Measurements from ENCODE around the gene TAF4.

DNA sequence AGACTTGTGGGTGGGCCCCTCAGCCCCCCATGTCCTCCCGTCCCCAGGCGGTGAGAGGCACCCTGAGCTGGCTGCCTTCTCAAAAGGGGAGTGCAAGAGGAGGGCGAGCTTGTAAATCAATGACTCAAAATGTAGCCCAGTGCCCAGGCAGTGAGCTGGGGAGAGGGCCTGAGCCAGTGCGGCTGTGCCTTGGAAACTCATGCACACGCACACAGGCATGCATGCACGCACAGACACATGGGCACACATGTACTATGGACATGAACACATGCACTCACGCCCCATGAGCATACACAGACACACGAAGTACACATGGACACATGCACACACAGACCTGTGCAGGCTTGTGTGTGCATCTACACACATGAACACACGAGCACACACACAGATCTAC lies 133.5 kb downstream of the TAF4 start:
- no peak for TF ChIP-seq CTCF (IDR thresholded peaks at IDR 0.05; ENCODE audit: insufficient read depth, low read length, poor library complexity, severe bottlenecking)
- TF ChIP-seq EZH2phosphoT487 (conservative IDR thresholded peaks at IDR 0.05; ENCODE audit: low read length): no peak
